BE2C (cell line): ENCODE measurements around the gene FNDC8.

Experiments
- DNase-seq: peaks from one replicate; pipeline ENCODE4 v3.0.0-alpha.2; 2020
- H3K27me3 ChIP-seq: fragments of 250-450 bp; sonication (Bioruptor Pico); 2 replicates; pipeline ENCODE4 v1.5.1; 2020; ENCODE audit warnings: mild to moderate bottlenecking
- H3K36me3 ChIP-seq: fragments of 250-450 bp; sonication (Bioruptor Pico); 2 replicates; pipeline ENCODE4 v1.5.1; 2020; ENCODE audit warnings: mild to moderate bottlenecking
- H3K4me1 ChIP-seq: fragments of 250-450 bp; sonication (Bioruptor Pico); 2 replicates; pipeline ENCODE4 v1.5.1; 2020
- H3K4me3 ChIP-seq: 2 replicates; pipeline ENCODE4 v1.5.1; 2011; ENCODE audit warnings: low read depth, low read length
- H3K9me3 ChIP-seq: fragments of 250-450 bp; sonication (Bioruptor Pico); 2 replicates; pipeline ENCODE4 v1.5.1; 2020
- TF ChIP-seq, protein P1 (sequence below): IDR thresholded peaks from 2 replicates; pipeline ENCODE4 v1.5.1; 2012; ENCODE audit warnings: mild to moderate bottlenecking, low read depth, low read length

The FNDC8 gene

DNA sequence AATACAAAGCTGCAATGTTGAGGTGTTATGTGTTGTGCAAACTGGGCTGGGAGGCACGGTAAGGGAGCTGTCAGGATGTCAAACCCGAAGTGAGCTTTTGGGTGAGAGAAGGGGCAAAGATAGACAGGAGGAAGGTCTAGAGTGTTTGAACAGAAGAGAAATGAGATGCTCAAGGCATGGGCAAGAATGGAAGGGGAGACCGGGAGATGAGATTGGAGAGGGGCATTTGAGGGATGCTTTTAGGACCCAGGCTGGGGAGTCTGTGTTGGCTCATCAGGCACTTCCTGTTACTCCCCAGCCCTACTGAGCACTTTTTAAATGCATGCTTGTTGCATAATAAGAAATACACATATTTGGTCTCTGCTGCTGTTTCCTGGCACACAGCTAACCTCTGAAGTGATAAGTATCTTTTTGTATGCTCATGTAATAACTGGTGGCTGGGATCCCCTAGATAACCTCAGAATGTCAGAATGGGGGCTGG is 39.9 kb downstream of the FNDC8 start:
- TF ChIP-seq, protein P1, sequence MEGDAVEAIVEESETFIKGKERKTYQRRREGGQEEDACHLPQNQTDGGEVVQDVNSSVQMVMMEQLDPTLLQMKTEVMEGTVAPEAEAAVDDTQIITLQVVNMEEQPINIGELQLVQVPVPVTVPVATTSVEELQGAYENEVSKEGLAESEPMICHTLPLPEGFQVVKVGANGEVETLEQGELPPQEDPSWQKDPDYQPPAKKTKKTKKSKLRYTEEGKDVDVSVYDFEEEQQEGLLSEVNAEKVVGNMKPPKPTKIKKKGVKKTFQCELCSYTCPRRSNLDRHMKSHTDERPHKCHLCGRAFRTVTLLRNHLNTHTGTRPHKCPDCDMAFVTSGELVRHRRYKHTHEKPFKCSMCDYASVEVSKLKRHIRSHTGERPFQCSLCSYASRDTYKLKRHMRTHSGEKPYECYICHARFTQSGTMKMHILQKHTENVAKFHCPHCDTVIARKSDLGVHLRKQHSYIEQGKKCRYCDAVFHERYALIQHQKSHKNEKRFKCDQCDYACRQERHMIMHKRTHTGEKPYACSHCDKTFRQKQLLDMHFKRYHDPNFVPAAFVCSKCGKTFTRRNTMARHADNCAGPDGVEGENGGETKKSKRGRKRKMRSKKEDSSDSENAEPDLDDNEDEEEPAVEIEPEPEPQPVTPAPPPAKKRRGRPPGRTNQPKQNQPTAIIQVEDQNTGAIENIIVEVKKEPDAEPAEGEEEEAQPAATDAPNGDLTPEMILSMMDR, result no peak
- Histone ChIP-seq H3K9me3 (no peaks in the 10 kb centered on the region), H3K27me3 (peaks cover 37% of the 10 kb centered on the region), H3K4me3 (no peak overlapping the region), H3K36me3 (no peaks in the 10 kb centered on the region), H3K4me1 (no peaks in the 10 kb centered on the region)
- no peak for DNase-seq

DNA sequence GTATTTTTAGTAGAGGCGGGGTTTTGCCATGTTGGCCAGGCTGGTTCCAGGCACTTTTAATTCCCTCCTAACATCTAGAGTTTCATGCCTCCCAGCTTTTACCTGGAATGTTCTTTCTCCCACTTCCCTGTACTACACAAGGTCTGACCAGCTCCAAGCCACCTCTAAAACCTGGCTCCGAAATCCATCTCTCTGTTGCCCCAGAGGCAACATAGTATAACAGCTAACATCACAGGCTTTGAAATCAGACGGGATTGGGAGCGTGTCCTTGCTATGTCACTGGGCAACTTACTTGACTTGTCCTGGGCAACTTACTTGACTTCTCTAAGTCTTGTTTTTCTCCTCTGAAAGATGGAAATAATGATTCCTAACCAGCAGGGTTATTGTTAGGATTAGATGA is 41.3 kb downstream of the FNDC8 start:
- no peak for DNase-seq
- TF ChIP-seq, protein P1, result no peak
- no peak overlapping the region for H3K4me3 ChIP-seq
- no peaks in the 10 kb centered on the region for H3K36me3 ChIP-seq
- H3K9me3 ChIP-seq, result no peaks in the 10 kb centered on the region
- peaks cover 43% of the 10 kb centered on the region for H3K27me3 ChIP-seq
- H3K4me1 ChIP-seq, result no peaks in the 10 kb centered on the region

DNA sequence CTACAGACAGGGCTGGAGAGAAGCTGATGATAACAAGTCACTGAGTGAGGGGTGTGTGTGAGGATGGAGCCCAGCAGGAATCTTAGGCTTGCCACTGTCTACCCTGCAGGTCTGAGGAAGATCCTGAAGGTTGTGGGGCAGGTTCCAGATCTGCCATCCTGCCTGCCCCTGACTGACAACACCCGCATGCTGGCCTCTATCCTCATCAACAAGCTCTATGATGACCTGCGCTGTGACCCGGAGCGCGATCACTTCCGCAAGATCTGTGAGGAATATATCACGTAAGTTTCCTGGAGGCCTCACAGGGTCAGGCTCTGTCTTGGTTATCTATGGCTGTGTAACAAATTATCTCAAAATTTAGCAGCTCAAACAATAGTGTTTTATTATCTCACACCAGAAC is 42.5 kb downstream of the FNDC8 start:
- Histone ChIP-seq H3K4me3 (no peak overlapping the region), H3K27me3 (peaks cover 46% of the 10 kb centered on the region), H3K36me3 (no peaks in the 10 kb centered on the region), H3K4me1 (no peaks in the 10 kb centered on the region), H3K9me3 (no peaks in the 10 kb centered on the region)
- TF ChIP-seq, protein P1, result no peak
- DNase-seq, result no peak

DNA sequence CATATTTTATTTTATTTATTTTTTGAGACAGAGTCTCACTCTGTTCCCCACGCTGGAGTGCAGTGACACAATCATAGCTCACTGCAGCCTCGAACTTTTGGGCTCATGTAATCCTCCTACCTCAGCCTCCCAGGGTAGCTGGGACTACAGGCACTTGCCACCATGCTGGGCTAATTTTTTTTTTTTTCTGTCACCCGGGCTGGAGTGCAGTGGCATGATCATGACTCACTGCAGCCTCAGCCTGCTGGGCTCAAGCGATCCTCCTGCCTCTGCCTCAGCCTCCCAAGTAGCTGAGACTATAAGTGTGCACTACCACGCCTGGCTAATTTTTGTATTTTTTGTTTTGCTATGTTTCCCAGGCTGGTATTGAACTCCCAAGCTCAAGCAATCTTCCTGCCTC is 43.3 kb downstream of the FNDC8 start:
- peaks cover 48% of the 10 kb centered on the region for H3K27me3 ChIP-seq
- no peak overlapping the region for H3K4me3 ChIP-seq
- no peaks in the 10 kb centered on the region for H3K4me1 ChIP-seq
- H3K9me3 ChIP-seq, result no peaks in the 10 kb centered on the region
- DNase-seq, result no peak
- no peaks in the 10 kb centered on the region for H3K36me3 ChIP-seq
- TF ChIP-seq, protein P1, result no peak

DNA sequence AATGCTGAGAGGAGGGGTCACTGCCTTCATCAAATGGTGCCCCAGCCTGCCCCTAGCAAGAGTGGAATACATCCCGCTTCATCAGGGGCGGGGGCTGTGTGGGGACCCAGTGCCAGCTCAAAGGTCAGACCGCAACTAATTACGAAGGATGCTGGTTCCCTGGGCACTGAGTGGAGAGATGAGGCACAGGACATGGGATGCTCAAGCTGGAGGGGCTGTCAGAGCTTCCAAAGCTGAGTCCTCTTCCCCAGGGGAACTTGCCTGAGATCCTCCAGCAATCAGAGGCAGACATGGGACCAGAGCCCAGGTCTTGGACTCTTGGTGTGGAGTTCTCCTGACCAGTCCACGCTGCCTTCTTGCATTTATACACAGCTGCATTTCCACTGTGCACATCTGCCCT is 45.1 kb downstream of the FNDC8 start:
- Histone ChIP-seq H3K4me1 (no peaks in the 10 kb centered on the region), H3K36me3 (no peaks in the 10 kb centered on the region), H3K4me3 (no peak overlapping the region), H3K27me3 (peaks cover 47% of the 10 kb centered on the region), H3K9me3 (no peaks in the 10 kb centered on the region)
- no peak for DNase-seq
- TF ChIP-seq, protein P1, result no peak

DNA sequence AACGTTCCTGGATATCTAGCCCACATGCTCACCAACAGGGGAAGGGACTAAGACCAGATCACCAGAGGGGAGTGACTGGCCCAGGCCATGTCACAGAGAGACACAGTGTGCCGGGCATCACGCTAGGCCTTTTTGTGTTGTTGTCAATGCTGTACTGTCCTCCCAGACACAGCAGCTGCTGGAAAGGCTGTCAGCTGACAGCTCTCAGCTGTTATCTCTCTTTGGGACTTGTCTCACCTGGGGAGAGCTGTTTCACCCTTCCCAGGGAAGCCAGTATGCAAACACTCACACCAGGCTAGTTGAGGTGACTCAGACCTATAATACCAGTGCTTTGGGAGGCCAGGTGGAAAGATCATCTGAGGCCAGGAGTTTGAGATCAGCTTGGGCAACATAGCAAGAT is 45.6 kb downstream of the FNDC8 start:
- Histone ChIP-seq H3K36me3 (no peaks in the 10 kb centered on the region), H3K4me3 (no peak overlapping the region), H3K9me3 (no peaks in the 10 kb centered on the region), H3K27me3 (peaks cover 45% of the 10 kb centered on the region), H3K4me1 (no peaks in the 10 kb centered on the region)
- TF ChIP-seq, protein P1, result no peak
- no peak for DNase-seq
